Endothelial cell of umbilical vein (primary cell): ENCODE data around the gene GDI2. TPM values are rescaled to one million over a fixed set of nuclear protein-coding genes. Genes with fewer than 3 reads are reported as not detected.

ENCODE experiments used
- BruUV-seq: library from RNA; stranded (reverse); fragments of 400-500 nt; replicated peaks from 2 replicates; lab custom pipeline; 2021; lab: Mats Ljungman, UMichigan
- CTCF ChIA-PET: fragments of 300-600, 350-600 bp; sonication (Branson Sonifier 250); formaldehyde crosslinking; loops from one replicate; lab custom pipeline; 2021; ENCODE audit warnings: antibody characterized with exemption, inconsistent platforms; lab: Charles Lee
- POLR2A ChIA-PET: fragments of 300-600, 350-600 bp; sonication (Branson Sonifier 250); formaldehyde crosslinking; loops from one replicate; lab custom pipeline; 2021; ENCODE audit warnings: antibody characterized with exemption, inconsistent platforms; lab: Charles Lee
- DNase-seq: peaks from one replicate; pipeline ENCODE4 v3.0.0-alpha.2; 2011; ENCODE audit warnings: low read depth, low spot score
- FAIRE-seq: peaks from 2 replicates; lab custom pipeline; 2011; peaks lifted over from hg19 to GRCh38; lab: Jason Lieb, UNC
- H2AFZ ChIP-seq: 2 replicates; pipeline ENCODE4 v1.6.0; 2012; ENCODE audit warnings: low read depth, low read length, control low read depth, inconsistent platforms
- H3K27ac ChIP-seq: 2 replicates; pipeline ENCODE4 v1.5.1; 2011; ENCODE audit warnings: low read depth, mild to moderate bottlenecking, control low read depth, low read length, moderate library complexity; ENCODE audit not compliant: insufficient read depth
- H3K27me3 ChIP-seq, 2 experiments: 2 replicates each; pipeline versions ENCODE4 v1.6.0 to v1.6.1; 2011; ENCODE audit warnings: low read length in 2 of 2, mixed read lengths in 1 of 2; ENCODE audit not compliant: control insufficient read depth in 2 of 2, insufficient read depth in 2 of 2
- H3K36me3 ChIP-seq, 2 experiments: 2 replicates in 1 of 2; 3 replicates in 1 of 2; pipeline ENCODE4 v1.5.1; 2011; ENCODE audit warnings: low read length in 2 of 2, mild to moderate bottlenecking in 1 of 2, moderate library complexity in 1 of 2; ENCODE audit not compliant: control insufficient read depth in 2 of 2, insufficient read depth in 2 of 2; ENCODE audit errors: extremely low read depth in 1 of 2
- H3K4me1 ChIP-seq: 3 replicates; pipeline ENCODE4 v1.5.1; 2011; ENCODE audit warnings: mild to moderate bottlenecking, low read length; ENCODE audit not compliant: control insufficient read depth, insufficient read depth; ENCODE audit errors: extremely low read depth
- H3K4me2 ChIP-seq: 2 replicates; pipeline ENCODE4 v1.6.1; 2011; ENCODE audit warnings: low read length, control low read depth, mixed read lengths; ENCODE audit not compliant: insufficient read depth
- H3K4me3 ChIP-seq, 3 experiments: fragments of 200-600 bp in 1 of 3; sonication (generic), shearing (Covaris generic) in 1 of 3; replicated peaks in 1 of 3; 2 replicates each; pipeline ENCODE4 v1.5.1; 2011 to 2016; ENCODE audit warnings: control low read depth in 3 of 3, low read length in 3 of 3, mild to moderate bottlenecking in 2 of 3, inconsistent platforms in 1 of 3, low read depth in 1 of 3, moderate library complexity in 1 of 3; ENCODE audit not compliant: insufficient read depth in 1 of 3
- H3K79me2 ChIP-seq: 2 replicates; pipeline ENCODE4 v1.6.0; 2012; ENCODE audit warnings: low read length, inconsistent platforms; ENCODE audit not compliant: control insufficient read depth, insufficient read depth
- H3K9ac ChIP-seq: replicated peaks from 2 replicates; pipeline ENCODE3; 2011; ENCODE audit warnings: low read length, control low read depth; ENCODE audit not compliant: insufficient read depth; ENCODE audit errors: extremely low read depth
- H3K9me1 ChIP-seq: replicated peaks from 3 replicates; pipeline ENCODE4 v1.6.0; 2011; ENCODE audit warnings: mild to moderate bottlenecking, low read length; ENCODE audit not compliant: control insufficient read depth, insufficient read depth; ENCODE audit errors: extremely low read depth
- H3K9me3 ChIP-seq: replicated peaks from 2 replicates; pipeline ENCODE4 v1.5.1; 2012; ENCODE audit warnings: low read length, inconsistent platforms; ENCODE audit not compliant: control insufficient read depth, insufficient read depth
- H4K20me1 ChIP-seq: replicated peaks from 2 replicates; pipeline ENCODE3; 2011; ENCODE audit warnings: mild to moderate bottlenecking, low read length; ENCODE audit not compliant: control insufficient read depth, insufficient read depth; ENCODE audit errors: extremely low read depth
- CTCF ChIP-seq, 2 donors: IDR thresholded peaks; 1 replicate in 1 of 2; 2 replicates in 1 of 2; pipeline ENCODE4 v1.5.1; 2011; ENCODE audit warnings: low read length in 2 of 2, mild to moderate bottlenecking in 2 of 2, moderate library complexity in 2 of 2, control low read depth in 1 of 2, inconsistent platforms in 1 of 2, low read depth in 1 of 2; ENCODE audit not compliant: insufficient read depth in 1 of 2; ENCODE audit errors: extremely low read depth in 1 of 2
- EZH2 ChIP-seq: IDR thresholded peaks from 2 replicates; pipeline ENCODE4 v1.6.1; 2012; ENCODE audit warnings: borderline replicate concordance, low read depth, mild to moderate bottlenecking, moderate library complexity, low read length, inconsistent platforms; ENCODE audit not compliant: severe bottlenecking
- FOS ChIP-seq: IDR thresholded peaks from 2 replicates; pipeline ENCODE4 v1.6.1; 2011; ENCODE audit warnings: mild to moderate bottlenecking, low read length, moderate library complexity, borderline replicate concordance; ENCODE audit not compliant: insufficient read depth
- GATA2 ChIP-seq: IDR thresholded peaks from 2 replicates; pipeline ENCODE4 v1.7.0; 2011; ENCODE audit warnings: low read depth, mild to moderate bottlenecking, moderate library complexity, mixed read lengths, low read length; ENCODE audit not compliant: insufficient read length, insufficient read depth
- JUN ChIP-seq: IDR thresholded peaks from 2 replicates; pipeline ENCODE4 v1.6.1; 2011; ENCODE audit warnings: borderline replicate concordance, low read depth; ENCODE audit not compliant: insufficient read length, insufficient read depth
- MAX ChIP-seq: IDR thresholded peaks from 2 replicates; pipeline ENCODE4 v1.6.1; 2011; ENCODE audit not compliant: insufficient read depth, insufficient read length
- MYC ChIP-seq: IDR thresholded peaks from one replicate; pipeline ENCODE4 v1.6.1; 2011; ENCODE audit warnings: mild to moderate bottlenecking, low read depth, low read length
- POLR2A ChIP-seq: IDR thresholded peaks from 2 replicates; pipeline ENCODE4 v1.6.1; 2012; ENCODE audit warnings: low read depth, mild to moderate bottlenecking, control low read depth, low read length
- POLR2AphosphoS5 ChIP-seq: IDR thresholded peaks from 2 replicates; pipeline ENCODE4 v1.6.1; 2012; ENCODE audit warnings: low read depth, mild to moderate bottlenecking, control low read depth, low read length, moderate library complexity; ENCODE audit not compliant: insufficient read depth
- dilution Hi-C: fragments of 300-500 bp; cut with MboI; formaldehyde crosslinking; loops from one replicate; pipeline ENCODE4 v1.15.0; 2019; ENCODE audit warnings: low sequenced_read_pairs; ENCODE audit not compliant: extremely low pct_ligation_motif_present
- intact Hi-C: fragments of 100-400 bp; cut with micrococcal nuclease; formaldehyde crosslinking; loops from one replicate; pipeline ENCODE4 v1.10.0; 2022
- polyA plus RNA-seq, 4 experiments: library from polyadenylated mRNA; depleted of rRNA in 3 of 4; stranded (reverse) in 3 of 4; unstranded in 1 of 4; fragments of >200 nt; gene quantifications; 2 replicates each; pipeline versions ENCODE4 v1.2.1 to v1.2.3, GENCODE V29; 2011 to 2012; ENCODE audit warnings: missing spikeins in 1 of 4
- total RNA-seq: library from RNA; stranded (reverse); gene quantifications from 2 replicates; pipeline ENCODE4 v1.2.3, GENCODE V29; 2021

The GDI2 gene
- total and polyA plus RNA-seq, 2 donors (not counting 3 experiments of a cell fraction or from before 2014, with no cell fraction given): 154 to 307 TPM

GRCh38 chr10:5751601-5752253, 61.5 kb downstream of the GDI2 start:
- no peak for DNase-seq
- H3K9me1 ChIP-seq: no peaks in the 10 kb centered on the region
- dilution Hi-C loops (no loop called here), intact Hi-C loops (no loop called here)
- no peak for FAIRE-seq
- H2AFZ ChIP-seq: no peak overlapping the region
- no peaks in the 10 kb centered on the region for H3K27me3 ChIP-seq
- H3K9me3 ChIP-seq: no peaks in the 10 kb centered on the region
- peaks cover 2% of the 10 kb centered on the region for H3K79me2 ChIP-seq
- POLR2A ChIA-PET: no interaction called here
- no peak overlapping the region for H3K27ac ChIP-seq
- no peak overlapping the region for H3K4me2 ChIP-seq
- TF ChIP-seq FOS: no peak
- no peak for TF ChIP-seq GATA2
- H3K9ac ChIP-seq: no peak overlapping the region
- CTCF ChIA-PET: interaction anchor here (1.0 to 1.5 kb wide), 2 partner anchors 17 to 310 kb away, joined by 3 read pairs; no protein-coding TSS in a partner anchor
- no TSS peak for BruUV-seq
- peaks cover 7 to 13% of the 10 kb centered on the region in 2 experiments for H3K36me3 ChIP-seq
- no peaks in the 10 kb centered on the region for H4K20me1 ChIP-seq
- H3K4me3 ChIP-seq: no peak overlapping the region
- no peaks in the 10 kb centered on the region for H3K4me1 ChIP-seq

GRCh38 chr10:5748394-5748803, 64.8 kb downstream of the GDI2 start:
- no peak overlapping the region for H3K4me2 ChIP-seq
- H3K4me3 ChIP-seq: no peak overlapping the region
- TF ChIP-seq EZH2: no peak
- no peak for TF ChIP-seq FOS
- no peak for TF ChIP-seq JUN
- TF ChIP-seq MYC: no peak
- TF ChIP-seq POLR2AphosphoS5: no peak
- TF ChIP-seq POLR2A: no peak
- TF ChIP-seq CTCF (IDR thresholded peaks at IDR 0.05; ENCODE audit: extremely low read depth in 1 of 2, insufficient read depth in 1 of 2, low read depth in 1 of 2, low read length in 2 of 2): no peak
- TF ChIP-seq MAX: no peak
- no peak for TF ChIP-seq GATA2
- peaks cover 10 to 20% of the 10 kb centered on the region in 2 experiments for H3K36me3 ChIP-seq
- ChIA-PET CTCF (no interaction called here), POLR2A (no interaction called here)
- BruUV-seq: no TSS peak
- no peaks in the 10 kb centered on the region for H4K20me1 ChIP-seq
- H2AFZ ChIP-seq: no peak overlapping the region
- no peak for FAIRE-seq
- no peak overlapping the region for H3K27ac ChIP-seq
- no peaks in the 10 kb centered on the region for H3K27me3 ChIP-seq
- H3K79me2 ChIP-seq: peaks cover 2% of the 10 kb centered on the region
- no peak for DNase-seq
- no peak overlapping the region for H3K9ac ChIP-seq
- no peaks in the 10 kb centered on the region for H3K4me1 ChIP-seq
- no peaks in the 10 kb centered on the region for H3K9me3 ChIP-seq
- intact Hi-C loops: no loop called here
- dilution Hi-C loops: no loop called here
- H3K9me1 ChIP-seq: no peaks in the 10 kb centered on the region
